ENCODE results near the gene CRAMP1.
A peak's percentile ranks its signal among the peaks of the same experiment; 100 is the strongest.

Gene CRAMP1

DNA sequence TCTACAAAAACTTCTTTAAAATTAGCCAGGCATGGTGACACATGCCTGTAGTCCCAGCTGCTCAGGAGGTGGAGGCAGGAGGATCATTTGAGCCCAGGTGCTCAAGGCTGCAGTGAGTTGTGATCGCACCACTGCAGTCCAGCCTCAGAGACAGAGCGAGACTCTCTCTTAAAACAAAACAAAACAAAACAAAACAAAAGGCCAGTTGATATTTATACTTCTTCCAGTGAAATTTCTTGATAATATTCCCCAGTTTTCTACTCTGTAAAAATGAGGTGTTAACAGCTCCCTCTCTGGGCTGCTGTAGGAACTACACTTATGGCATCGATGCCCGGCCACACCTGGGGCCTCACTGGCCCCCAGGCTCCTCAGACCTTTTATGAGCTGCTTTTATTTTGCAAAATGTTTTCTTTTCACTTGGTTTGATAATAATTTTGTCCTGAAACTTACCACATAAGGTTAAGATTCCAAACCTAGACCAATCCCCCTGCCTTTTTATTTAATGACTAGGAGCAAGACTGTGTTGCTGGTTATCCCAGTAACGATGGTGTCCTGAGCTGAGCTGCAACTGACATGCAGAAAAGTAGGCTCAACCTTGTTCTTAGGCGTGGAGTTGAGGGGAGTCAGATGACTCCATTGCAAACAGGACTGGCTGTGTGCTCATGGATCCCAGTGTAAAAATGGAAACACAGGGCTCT, 111.4 kb downstream of the CRAMP1 start:
- DNase-seq = peak; percentile 17

DNA sequence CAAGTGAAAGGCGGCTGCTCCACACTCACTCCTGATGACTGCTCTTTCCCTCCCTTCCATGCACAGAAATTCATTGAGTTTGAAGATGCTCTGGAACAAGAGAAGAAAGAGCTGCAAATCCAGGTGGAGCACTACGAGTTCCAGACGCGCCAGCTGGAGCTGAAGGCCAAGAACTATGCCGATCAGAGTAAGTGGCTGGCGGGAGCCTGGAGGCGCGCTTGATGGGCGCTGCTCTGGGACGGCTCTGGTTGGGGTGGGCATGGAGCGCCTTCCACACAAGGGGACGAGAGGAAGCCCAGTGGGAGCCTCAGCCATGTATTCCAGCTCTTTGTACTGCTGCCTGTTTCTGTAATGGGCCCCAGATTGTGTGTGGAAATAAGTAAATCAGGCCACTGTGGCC, 112.3 kb downstream of the CRAMP1 start:
- no peak for DNase-seq

DNA sequence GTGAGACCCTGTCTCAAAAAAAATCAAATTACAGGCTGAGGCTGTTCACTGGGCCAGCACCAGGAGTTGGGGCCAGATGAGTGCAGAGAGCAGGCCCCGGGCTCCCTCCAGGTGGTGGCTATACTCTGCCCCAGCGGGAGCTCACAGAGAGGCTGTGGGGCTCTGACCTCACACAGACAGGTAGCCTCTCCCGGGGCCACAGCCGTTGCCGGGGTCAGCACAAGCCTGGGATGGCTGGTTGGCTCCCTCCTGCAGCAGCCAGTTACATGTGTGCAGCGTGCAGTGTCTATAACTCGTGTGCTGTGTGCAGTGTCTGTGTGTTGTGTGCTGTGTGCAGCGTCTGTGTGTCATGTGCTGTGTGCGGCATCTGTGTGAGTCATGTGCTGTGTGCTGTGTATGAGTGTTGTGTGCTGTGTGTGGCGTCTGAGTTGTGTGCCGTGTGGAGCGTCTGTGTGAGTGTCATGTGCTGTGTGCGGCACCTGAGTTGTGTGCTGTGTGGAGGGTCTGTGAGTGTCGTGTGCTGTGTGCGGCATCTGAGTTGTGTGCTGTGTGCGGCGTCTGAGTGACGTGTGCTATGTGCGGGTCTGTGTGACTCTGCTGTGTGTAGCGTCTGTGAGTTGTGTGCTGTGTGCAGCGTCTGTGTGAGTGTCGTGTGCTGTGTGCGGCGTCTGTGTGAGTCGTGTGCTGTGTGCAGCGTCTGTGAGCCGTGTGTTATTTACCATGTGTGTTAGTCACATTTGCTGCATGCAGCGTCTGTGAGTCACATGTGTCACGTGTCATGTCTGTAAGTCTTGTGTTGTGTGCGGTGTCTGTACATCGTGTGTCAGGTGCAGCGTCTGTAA, 114.7 kb downstream of the CRAMP1 start:
- no peak for DNase-seq

All from CD4-positive, alpha-beta T cell treated with Interferon gamma for 1 hour (primary cell).